ENCODE data around the gene GSDME.

GSDME gene

DNA sequence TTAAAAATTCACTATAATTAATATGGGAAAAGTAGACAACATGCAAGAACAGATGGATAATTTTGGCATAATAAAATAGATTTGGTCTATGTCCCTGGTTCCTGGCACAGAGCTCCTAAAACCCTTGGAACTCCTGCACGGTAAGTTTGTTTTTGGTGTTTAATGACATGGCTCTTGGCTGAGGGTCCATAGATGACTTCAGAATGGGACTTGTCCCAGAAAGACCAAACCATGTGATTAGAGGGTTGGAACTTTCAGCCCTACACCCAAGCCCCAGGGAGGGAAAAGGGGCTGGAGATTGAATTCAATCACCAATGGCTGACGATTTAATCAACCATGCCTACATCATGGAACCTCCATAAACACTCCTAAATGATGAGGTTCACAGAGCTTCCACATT is 12.6 kb upstream of the GSDME start:
- DNase-seq, result no peak

DNA sequence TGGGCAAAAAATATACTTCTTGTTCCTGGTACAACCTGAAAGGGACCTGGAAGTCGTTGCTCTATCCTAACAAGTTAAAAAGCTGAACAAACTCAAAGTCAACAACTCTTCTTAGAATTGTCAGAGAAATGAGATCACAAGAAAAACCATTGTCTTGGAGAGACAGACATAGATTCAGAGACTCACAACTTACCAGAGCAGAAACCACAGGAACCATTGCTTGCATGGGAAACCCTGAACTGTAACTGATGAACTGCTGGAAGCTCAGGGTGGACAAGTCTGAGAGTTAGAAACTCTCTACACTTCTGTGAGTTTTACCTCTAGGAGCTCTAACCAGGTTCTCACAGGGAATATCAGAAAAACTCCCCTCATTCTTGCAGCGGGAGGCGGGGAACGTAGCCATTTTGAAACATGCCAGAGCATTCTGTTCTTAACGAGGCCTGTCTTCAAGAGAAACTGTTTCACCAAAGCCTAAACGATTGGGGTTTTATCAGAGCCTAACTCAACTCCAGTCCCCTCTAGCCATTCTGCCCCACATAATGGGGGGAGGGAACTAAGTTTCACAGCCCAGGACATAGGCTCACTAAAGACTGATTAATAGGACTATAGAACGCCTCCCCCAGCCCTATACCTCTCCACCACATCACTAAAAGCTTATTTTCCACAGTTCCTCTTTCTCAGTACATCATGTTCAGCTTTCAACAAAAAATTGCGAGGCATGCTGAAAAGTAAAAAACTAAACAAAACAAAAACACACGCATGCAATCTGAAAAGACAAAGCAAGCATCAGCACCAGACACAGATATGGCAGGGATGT is 12.0 kb upstream of the GSDME start:
- no peak for DNase-seq

DNA sequence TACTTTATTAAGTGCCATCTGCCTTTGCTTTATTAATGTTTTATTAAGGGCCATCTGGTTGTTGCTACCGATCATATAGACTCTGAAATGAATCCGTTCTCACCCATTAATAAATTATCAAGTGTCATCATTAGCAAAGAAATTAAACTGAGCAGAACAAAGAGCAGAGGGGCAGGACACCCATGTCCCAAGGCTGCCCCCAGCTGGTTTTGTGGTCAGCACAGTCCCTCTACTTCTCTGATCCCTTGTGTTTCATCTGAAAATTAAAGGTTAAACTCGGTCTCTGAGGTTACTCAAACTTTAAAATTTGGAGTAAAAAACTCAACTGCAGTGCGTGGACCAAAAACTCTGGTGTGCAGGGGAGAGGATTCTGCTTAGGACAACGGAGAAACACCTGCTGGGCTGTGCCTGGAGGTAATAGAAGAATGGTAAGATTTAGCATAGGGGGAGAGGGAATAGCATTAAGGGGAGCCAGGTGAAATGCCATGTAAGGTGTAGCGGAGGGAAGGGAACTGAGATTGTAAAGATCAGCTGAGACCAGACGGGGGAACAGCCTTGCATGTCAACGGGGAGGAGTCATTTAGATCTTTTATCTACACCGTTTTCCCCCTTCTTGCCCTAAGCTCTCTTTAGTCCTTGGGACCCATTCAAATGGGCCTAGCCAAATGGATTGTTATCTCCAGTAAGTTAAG is 10.8 kb upstream of the GSDME start:
- no peak for DNase-seq

DNA sequence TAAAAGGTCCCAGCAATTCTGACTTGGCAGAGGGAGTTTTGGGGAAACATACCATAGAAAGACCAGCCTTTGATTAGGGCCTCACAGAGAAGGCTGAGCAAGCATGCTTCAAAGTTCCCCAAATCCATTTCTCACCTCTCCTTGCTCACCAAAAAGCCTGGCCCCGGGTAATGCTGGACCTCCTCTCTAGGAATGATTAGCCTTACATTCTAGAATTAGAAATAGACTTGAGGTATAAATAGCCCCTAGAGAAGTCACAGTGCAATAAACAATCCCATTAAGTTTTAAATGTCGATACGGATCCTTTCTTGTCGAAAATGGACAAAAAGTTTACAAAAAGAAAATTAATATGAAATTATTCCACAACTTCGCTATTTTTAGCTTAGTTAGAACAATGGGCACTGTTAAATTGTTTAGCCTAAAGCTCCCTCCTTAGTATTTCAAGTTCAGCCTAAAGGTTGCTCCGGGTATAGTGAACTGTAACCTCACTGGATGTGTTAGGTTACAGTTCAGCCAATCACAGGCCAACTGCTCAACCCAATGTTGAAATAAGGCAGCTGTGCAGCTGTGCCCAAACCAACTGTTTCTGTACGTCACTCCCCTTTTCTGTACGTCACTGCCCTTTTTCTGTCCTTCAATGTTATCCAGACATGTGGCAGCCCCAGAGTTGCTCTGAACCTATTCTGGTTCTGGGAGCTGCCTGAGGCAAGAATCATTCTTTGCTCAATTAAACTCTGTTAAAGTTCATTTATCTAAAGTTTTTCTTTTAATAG is 7.9 kb upstream of the GSDME start:
- DNase-seq, result no peak

DNA sequence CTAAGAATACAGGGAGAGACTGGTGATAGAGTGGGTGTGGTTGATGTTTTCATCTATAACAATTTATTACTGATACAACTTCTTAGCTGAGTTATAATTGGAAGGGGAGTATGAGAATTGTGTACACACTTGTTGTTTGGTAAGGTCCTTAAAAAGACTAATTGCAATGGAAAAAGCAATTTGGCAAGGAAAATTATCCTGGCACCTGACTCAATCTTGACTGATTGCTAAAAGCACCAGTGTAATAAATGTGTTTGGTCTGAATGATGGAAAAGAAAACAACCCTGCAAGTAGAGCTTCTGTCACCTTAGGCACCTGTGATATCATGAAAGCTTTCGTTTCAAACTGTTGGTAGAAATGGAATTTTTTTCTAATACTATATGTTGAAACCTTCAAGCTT is 6.7 kb upstream of the GSDME start:
- no peak for DNase-seq

DNA sequence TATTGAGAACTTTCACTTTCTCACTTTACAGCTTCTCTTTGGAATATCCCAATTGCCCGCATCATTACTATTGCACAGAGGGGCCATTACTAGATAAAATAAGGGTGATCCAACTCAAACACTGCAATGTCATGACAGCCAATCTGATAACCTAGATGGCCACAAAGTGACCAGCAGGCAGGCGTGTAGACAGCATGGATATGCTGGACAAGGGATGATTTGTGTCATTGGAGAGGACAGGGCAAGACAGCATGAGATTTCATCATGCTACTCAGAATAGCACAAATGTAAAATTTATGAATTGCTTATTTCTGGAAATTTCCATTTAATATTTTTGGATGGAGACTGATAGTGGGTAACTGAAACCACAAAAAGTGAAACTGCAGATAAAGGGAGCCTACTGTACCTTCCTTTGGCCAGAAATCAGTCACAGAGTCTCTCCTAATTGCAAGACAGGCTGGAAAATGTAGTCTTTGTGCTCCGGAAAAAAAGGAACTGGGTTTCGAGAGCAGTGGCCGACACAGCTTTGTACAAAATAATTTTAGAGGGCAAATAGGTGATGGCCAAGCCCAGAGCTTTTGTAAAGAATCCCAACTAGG is 6.1 kb upstream of the GSDME start:
- DNase-seq, result no peak

DNA sequence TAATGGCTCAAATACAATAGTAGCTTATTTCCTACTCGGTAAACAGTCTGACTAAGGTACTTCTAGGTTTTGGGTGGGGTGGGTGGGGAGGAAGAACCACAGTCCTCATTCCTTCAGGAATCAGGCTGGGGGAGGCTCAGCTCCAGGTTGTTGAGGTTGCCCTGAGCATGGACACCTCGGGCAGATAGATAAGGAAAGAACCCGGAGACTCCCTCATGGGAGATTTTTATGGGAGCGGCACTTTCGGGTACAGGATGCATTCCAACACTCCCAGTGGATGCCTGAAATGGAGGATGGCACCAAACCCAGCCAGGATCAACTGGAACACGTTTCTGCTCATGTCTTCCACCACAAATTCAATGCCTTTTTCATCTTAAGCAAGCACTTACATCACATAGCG is 5.5 kb upstream of the GSDME start:
- DNase-seq, result no peak

DNA sequence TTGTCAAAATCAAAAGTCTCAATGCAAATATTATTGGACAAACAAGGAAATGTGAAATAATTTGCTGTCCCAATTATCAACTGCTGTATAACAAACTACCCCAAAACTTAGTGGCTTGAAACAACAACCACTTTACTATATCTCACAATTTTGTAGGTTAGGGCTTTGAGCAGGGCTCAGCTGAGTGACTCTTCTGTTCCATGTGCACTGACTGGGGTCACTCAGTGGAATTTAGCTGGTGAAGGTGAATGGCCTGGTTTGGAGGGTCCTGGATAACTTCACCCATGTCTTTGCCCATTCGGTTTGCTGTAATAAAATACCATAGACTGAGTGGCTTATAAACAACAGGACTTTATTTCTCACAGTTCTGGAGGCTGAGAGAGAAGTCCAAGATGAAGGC is 3.7 kb upstream of the GSDME start:
- DNase-seq, result no peak

DNA sequence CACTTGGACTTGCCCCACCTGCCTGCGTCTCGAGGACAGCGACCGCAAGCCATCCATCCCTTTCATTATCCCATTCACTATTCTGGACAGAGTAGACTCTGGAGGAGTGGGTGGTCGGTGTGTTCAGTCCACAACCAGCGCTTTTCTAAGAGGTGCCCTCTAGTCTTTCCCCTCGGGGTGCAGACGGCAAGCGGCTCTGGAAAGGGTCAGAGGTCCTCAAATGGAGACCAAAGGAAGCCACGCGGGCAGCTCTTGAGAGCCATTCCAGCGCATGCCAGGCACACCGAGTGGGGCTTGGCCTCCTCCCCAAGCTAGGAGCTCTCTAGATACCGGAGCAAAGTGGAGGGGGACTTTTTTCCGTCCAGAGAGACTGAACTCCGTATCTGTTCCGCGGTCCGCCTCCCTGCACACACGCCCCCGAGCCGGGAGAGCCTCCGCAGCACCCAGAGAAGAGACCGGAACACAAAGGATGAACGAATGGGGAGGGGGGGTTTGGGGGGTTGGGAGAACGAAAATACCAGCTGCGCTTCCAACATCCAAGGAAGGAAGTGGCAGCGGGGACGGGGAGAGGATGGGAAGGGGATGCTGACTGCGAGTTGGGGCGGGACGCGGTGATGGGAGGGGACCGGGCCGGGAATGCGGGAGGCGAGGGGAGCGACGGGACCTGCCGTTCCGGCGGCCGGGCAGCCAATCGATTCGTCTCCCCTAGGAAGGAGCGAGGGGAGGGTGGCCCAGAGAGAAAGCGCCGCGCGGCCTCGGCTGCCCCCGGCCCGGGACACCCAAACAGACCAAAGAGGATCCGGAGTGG is 515 bp downstream of the GSDME start:
- peak; percentile 38 to 59 for DNase-seq

DNA sequence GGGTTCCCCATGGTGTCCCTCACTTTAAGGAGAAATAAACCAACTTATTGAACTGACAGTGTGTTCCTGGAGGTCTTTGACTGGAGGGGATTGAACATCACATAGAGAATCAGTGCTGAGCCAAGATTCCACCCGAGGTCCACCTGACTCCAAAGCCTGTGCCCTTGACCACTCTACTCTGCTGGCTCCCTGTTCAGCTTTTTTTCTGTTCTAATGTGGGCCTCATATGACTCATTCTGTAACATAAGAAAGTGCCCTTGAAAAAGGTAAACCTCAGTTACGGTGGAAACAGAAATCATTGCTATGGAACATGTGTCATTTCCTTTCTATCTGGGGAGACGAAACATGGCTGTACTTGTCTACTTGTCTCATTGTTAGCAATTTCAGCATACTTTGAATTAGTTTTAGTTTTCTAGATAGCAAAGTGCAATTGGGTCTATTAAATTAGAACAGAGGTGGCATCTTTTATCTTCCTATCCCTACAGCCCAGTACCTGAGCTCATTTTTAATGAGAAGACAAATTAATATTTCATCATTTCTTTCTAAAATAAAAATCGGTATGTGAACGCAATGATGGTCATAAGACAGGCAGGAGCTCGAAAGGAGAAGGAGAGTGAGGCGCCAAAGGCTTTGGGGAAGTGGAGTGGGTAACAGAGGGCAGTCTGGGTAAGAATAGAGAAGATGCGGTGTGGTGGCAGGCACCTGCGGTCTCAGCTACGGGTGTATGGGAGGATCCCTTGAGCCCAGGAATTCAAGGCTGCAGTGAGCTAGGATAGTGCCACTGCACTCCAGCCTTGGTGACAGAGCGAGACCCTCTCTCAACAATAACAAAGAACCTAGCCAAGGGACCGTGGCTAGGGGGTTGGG is 1.5 kb downstream of the GSDME start:
- DNase-seq, result peak; percentile 75 to 76

- peak; percentile 69 to 74 for DNase-seq
Observed at GRCh38 chr7:24754906-24755506, 2.3 kb downstream of the GSDME start.

GRCh38 chr7:24752073-24752800 is 5.0 kb downstream of the GSDME start:
- no peak for DNase-seq

DNA sequence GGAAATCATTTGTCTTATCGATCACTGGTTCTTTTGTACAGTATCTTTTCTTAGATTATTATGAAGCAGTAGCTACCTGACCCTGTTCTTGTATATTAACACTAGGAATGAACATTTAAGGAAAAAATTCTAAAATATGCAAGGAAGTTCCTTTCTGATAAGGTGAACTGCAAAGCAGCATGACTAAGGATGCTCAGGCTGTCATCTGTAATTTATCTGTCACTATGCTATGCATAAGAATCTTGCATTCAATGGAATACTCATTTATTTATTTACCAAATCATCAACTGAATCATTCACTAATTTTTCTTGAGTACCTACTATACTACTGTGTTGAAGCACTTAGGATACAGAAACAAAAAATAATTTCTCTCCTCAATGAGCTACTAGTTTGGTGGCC is 5.8 kb downstream of the GSDME start:
- DNase-seq, result no peak

- DNase-seq, result no peak
Observed at GRCh38 chr7:24750441-24751055, 6.7 kb downstream of the GSDME start.

- DNase-seq, result no peak
Observed at GRCh38 chr7:24748521-24748920, 8.7 kb downstream of the GSDME start.

- DNase-seq, result no peak
Observed at GRCh38 chr7:24745355-24745754, 11.9 kb downstream of the GSDME start.

- no peak for DNase-seq
Observed at GRCh38 chr7:24743471-24743870, 13.8 kb downstream of the GSDME start.

DNA sequence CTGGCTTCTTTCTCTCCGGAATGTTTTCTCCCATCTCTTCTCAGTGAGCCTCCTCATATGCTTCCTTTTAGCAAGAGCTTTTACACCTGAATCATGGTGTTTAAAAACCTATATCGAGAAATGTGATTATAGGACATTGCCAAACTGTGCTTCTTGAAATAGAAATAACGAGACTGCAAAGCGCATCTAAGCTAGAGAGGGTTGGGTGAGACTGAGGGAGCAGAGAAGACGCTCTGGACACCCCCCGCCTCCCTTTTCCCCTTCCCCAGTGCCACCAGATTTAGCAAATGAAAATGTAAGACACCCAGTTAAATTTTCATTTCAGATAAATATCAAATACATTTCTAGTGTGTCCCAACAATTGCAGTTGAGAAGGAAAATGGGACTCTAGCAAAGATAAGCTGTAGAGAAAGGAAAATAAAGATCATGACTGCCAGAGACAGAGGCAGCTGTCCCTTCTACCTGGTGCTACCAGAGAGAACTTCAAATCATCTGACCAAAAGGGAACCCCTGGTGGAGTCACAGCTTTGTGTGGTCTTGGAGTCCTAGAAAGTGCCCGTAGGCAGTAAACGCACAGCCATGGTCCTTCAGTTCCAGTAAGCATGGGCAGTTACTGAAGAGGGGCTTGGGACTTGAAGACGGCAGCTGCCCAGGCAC is 14.6 kb downstream of the GSDME start:
- no peak for DNase-seq

Data from inflammatory macrophage (primary cell).